Measurements from ENCODE around the gene FBRSL1. TPM values are rescaled to one million over a fixed set of nuclear protein-coding genes. Genes with fewer than 3 reads are reported as not detected.

Gene FBRSL1
- total and polyA plus RNA-seq, 9 of the 15 experiments (the other 6 are each of a cell fraction or from before 2014, with no cell fraction given): 0.24 to 129 (median 7.3) TPM

DNA sequence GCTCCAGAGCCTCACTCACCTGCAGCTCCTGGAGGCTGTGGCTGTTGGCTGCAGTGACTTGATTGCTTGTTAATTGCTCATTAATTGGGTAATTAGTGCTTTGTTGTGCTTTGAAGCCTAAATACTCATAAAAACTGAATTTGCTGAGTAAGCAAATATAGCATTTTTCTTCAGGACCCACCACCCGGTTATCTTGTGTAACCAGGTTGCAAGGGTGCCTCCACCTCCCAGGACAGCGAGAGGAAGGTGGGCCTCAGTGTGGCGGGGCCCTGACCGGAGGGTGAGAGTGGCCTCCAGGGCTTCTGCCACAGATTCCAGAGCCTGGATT lies 48.7 kb downstream of the FBRSL1 start:
- no peak for FAIRE-seq
- Histone ChIP-seq H3K4me1 (replicated peaks in 1 of 2; ENCODE audit: control insufficient read depth in 2 of 2, insufficient read depth in 2 of 2, low read length in 2 of 2) (peaks cover 0 to 60% of the 10 kb centered on the region in 2 experiments; a peak in 3 of 5 replicates), H3K79me2 (ENCODE audit: control insufficient read depth, insufficient read depth, low read length) (no peaks in the 10 kb centered on the region), H3K9me3 (replicated peaks; ENCODE audit: control insufficient read depth, insufficient read depth, low read depth, low read length) (peaks cover 13% of the 10 kb centered on the region), H3K4me2 (ENCODE audit: insufficient read depth, low read length) (no peak overlapping the region), H3K4me3 (no peak overlapping the region), H3K9me1 (ENCODE audit: control insufficient read depth, insufficient read depth, low read length) (no peaks in the 10 kb centered on the region), H3K27ac (ENCODE audit: extremely low read depth, low read depth, low read length) (no peak overlapping the region), H3K36me3 (ENCODE audit: control insufficient read depth, insufficient read depth, low read length) (no peaks in the 10 kb centered on the region; the same call in 2 of the 3 replicates), H3K27me3 (ENCODE audit: control insufficient read depth in 2 of 2, insufficient read depth in 2 of 2, low read length in 2 of 2) (no peaks in the 10 kb centered on the region; a peak in 2 of 5 replicates), H3K9ac (ENCODE audit: insufficient read depth in 1 of 2, low read depth in 2 of 2, low read length in 2 of 2) (peak overlapping the region in 1 of 2 experiments; percentile 14; a peak in 1 of 4 replicates), H2AFZ (ENCODE audit: low read depth, low read length) (no peak overlapping the region), H4K20me1 (replicated peaks; ENCODE audit: control insufficient read depth, insufficient read depth, low read length) (peaks cover 15% of the 10 kb centered on the region; the same call in 1 of the 2 replicates)
- BruUV-seq (replicated peaks): no TSS peak
- in situ Hi-C loops (cut with MboI) (no loop called here), intact Hi-C loops (cut with micrococcal nuclease) (no loop called here)
- ChIA-PET CTCF (ENCODE audit: low intra/inter-chr PET ratio) (no interaction called here), POLR2A (no interaction called here)
- ATAC-seq: no peak
- WGBS (ENCODE audit: insufficient coverage, low coverage, missing lambda C conversion rate): 19% methylated on average over 4 of the region's 4 CpGs
- peak in 1 of 4 experiments; percentile 36 for DNase-seq (ENCODE audit: extremely low read depth in 1 of 4, low spot score in 3 of 4)
- no peak for TF ChIP-seq SUPT5H (IDR thresholded peaks at IDR 0.05)
- TF ChIP-seq MAFF (IDR thresholded peaks at IDR 0.05; ENCODE audit: low read length): peak; percentile 99
- no peak for TF ChIP-seq ZNF41 (CRISPR knock-in tag; conservative IDR thresholded peaks at IDR 0.05)
- no peak for TF ChIP-seq PRMT5 (CRISPR knock-in tag; IDR thresholded peaks at IDR 0.05)
- TF ChIP-seq ARNT (IDR thresholded peaks at IDR 0.05): no peak
- TF ChIP-seq ZNF785 (CRISPR knock-in tag; IDR thresholded peaks at IDR 0.05): no peak
- TF ChIP-seq MAFK (IDR thresholded peaks at IDR 0.05; ENCODE audit: low read length): peak; percentile 99
- TF ChIP-seq MYC (IDR thresholded peaks at IDR 0.05; ENCODE audit: low read depth, low read length): no peak
- TF ChIP-seq MYC (CRISPR knock-in tag; IDR thresholded peaks at IDR 0.05; ENCODE audit: borderline replicate concordance, low read depth): no peak
- no peak for TF ChIP-seq ZNF584 (CRISPR knock-in tag; IDR thresholded peaks at IDR 0.05; ENCODE audit: low read depth)
- TF ChIP-seq EWSR1 (IDR thresholded peaks at IDR 0.05; ENCODE audit: borderline replicate concordance, low read depth, partially characterized antibody): no peak
- TF ChIP-seq SMAD3 (CRISPR knock-in tag; conservative IDR thresholded peaks at IDR 0.05): no peak
- TF ChIP-seq, protein P1, sequence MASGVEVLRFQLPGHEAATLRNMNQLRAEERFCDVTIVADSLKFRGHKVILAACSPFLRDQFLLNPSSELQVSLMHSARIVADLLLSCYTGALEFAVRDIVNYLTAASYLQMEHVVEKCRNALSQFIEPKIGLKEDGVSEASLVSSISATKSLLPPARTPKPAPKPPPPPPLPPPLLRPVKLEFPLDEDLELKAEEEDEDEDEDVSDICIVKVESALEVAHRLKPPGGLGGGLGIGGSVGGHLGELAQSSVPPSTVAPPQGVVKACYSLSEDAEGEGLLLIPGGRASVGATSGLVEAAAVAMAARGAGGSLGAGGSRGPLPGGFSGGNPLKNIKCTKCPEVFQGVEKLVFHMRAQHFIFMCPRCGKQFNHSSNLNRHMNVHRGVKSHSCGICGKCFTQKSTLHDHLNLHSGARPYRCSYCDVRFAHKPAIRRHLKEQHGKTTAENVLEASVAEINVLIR (CRISPR knock-in tag; IDR thresholded peaks at IDR 0.05): no peak
- no peak for TF ChIP-seq EHMT2 (IDR thresholded peaks at IDR 0.05)
- TF ChIP-seq SRSF3 (IDR thresholded peaks at IDR 0.05; ENCODE audit: insufficient read depth, low read length): no peak
- no peak for TF ChIP-seq SRF (CRISPR knock-in tag; IDR thresholded peaks at IDR 0.05)
- TF ChIP-seq, protein P2, sequence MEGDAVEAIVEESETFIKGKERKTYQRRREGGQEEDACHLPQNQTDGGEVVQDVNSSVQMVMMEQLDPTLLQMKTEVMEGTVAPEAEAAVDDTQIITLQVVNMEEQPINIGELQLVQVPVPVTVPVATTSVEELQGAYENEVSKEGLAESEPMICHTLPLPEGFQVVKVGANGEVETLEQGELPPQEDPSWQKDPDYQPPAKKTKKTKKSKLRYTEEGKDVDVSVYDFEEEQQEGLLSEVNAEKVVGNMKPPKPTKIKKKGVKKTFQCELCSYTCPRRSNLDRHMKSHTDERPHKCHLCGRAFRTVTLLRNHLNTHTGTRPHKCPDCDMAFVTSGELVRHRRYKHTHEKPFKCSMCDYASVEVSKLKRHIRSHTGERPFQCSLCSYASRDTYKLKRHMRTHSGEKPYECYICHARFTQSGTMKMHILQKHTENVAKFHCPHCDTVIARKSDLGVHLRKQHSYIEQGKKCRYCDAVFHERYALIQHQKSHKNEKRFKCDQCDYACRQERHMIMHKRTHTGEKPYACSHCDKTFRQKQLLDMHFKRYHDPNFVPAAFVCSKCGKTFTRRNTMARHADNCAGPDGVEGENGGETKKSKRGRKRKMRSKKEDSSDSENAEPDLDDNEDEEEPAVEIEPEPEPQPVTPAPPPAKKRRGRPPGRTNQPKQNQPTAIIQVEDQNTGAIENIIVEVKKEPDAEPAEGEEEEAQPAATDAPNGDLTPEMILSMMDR (IDR thresholded peaks at IDR 0.05 in 2 of 3, conservative IDR thresholded peaks at IDR 0.05 in 1 of 3; ENCODE audit: insufficient read depth in 2 of 3, low read depth in 1 of 3, low read length in 3 of 3): no peak
- TF ChIP-seq GTF2F1 (IDR thresholded peaks at IDR 0.05; ENCODE audit: low read depth, low read length): no peak
- no peak for TF ChIP-seq ZNF695 (CRISPR knock-in tag; IDR thresholded peaks at IDR 0.05)
- no peak for TF ChIP-seq HMGN3 (IDR thresholded peaks at IDR 0.05; ENCODE audit: borderline replicate concordance, extremely low read depth, insufficient read length, low read depth, low read length)
- peak; percentile 12; the same call in 1 of the 2 replicates for TF ChIP-seq CBFA2T3 (IDR thresholded peaks at IDR 0.05)
- TF ChIP-seq MAFG (tag; conservative IDR thresholded peaks at IDR 0.05): peak; percentile 98
- TF ChIP-seq RBM39 (optimal IDR thresholded peaks at IDR 0.05; ENCODE audit: low read depth, low read length): no peak
- no peak for TF ChIP-seq SMAD2 (IDR thresholded peaks at IDR 0.05; ENCODE audit: low read depth, low read length)
